ENCODE results near the gene ZNF594. TPM values are rescaled to one million over a fixed set of nuclear protein-coding genes. Genes with fewer than 3 reads are reported as not detected.
A peak's percentile ranks its signal among the peaks of the same experiment; 100 is the strongest.

ZNF594 gene
- total RNA-seq, 2 experiments from 2014 or later = 2.2 to 3.1 TPM

DNA sequence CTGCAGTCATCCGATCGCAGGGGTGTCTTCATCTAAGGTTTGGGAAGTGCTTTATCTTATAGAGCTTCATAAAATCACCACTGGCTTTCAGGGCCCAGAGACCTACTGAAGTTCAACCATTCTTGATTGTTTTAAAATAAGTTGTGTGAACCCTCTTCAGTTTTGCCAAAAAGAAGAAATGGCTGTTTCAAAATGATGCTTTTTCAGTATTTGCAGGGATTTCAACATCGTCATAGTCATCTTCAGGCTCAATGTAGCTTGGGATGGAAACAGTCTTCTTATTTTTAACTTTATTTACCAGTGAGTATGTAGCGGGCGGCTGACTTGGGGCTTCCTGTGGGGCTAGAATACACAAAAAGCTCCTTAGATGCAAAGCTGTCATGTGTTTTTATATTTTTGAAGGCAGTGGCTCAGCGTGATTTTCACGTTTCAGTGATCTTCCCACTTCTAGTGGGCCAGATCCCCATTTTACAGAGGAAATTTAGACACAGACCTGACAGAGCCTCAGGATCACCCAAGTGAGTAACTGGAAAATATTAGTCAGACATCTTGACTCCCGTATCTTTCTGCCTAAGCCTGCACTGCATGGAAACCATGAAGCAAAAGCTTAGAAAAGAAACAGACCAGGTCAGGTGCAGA is 19.1 kb upstream of the ZNF594 start:
- H3K9me3 Mint-ChIP-seq = no peaks in the 10 kb centered on the region
- H3K4me3 Mint-ChIP-seq = no peak overlapping the region
- H3K4me3 ChIP-seq (ENCODE audit: low read length) = no peak overlapping the region
- peaks cover 11% of the 10 kb centered on the region for H3K4me1 Mint-ChIP-seq (ENCODE audit: low read depth)
- DNase-seq (no peak), ATAC-seq (ENCODE audit: poor library complexity) (no peak)
- CTCF ChIA-PET = no interaction called here
- no peak overlapping the region for H3K27ac ChIP-seq (ENCODE audit: low read depth in 1 of 2, low read length in 2 of 2)
- H3K36me3 ChIP-seq (ENCODE audit: insufficient read depth, low read length) = no peaks in the 10 kb centered on the region
- peak overlapping the region; percentile 42 for H3K27ac Mint-ChIP-seq
- intact Hi-C loops (cut with DNase I, micrococcal nuclease) = no loop called here
- H3K4me1 ChIP-seq (ENCODE audit: insufficient read depth, low read length) = no peaks in the 10 kb centered on the region
- peaks cover 17% of the 10 kb centered on the region for H3K36me3 Mint-ChIP-seq (ENCODE audit: low read depth)
- TF ChIP-seq, protein P1, sequence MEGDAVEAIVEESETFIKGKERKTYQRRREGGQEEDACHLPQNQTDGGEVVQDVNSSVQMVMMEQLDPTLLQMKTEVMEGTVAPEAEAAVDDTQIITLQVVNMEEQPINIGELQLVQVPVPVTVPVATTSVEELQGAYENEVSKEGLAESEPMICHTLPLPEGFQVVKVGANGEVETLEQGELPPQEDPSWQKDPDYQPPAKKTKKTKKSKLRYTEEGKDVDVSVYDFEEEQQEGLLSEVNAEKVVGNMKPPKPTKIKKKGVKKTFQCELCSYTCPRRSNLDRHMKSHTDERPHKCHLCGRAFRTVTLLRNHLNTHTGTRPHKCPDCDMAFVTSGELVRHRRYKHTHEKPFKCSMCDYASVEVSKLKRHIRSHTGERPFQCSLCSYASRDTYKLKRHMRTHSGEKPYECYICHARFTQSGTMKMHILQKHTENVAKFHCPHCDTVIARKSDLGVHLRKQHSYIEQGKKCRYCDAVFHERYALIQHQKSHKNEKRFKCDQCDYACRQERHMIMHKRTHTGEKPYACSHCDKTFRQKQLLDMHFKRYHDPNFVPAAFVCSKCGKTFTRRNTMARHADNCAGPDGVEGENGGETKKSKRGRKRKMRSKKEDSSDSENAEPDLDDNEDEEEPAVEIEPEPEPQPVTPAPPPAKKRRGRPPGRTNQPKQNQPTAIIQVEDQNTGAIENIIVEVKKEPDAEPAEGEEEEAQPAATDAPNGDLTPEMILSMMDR (IDR thresholded peaks at IDR 0.05) = no peak
- H3K27me3 ChIP-seq (ENCODE audit: control insufficient read depth in 1 of 2, insufficient read depth in 2 of 2, low read length in 2 of 2) = no peaks in the 10 kb centered on the region
- H3K27me3 Mint-ChIP-seq = no peaks in the 10 kb centered on the region
- POLR2A ChIA-PET = interaction anchor here (1.1 kb wide), 1 partner anchor 16 kb away, joined by 3 read pairs; no protein-coding TSS in a partner anchor
- no peaks in the 10 kb centered on the region for H3K9me3 ChIP-seq (ENCODE audit: control insufficient read depth in 1 of 2, insufficient read depth in 1 of 2, low read length in 2 of 2)

DNA sequence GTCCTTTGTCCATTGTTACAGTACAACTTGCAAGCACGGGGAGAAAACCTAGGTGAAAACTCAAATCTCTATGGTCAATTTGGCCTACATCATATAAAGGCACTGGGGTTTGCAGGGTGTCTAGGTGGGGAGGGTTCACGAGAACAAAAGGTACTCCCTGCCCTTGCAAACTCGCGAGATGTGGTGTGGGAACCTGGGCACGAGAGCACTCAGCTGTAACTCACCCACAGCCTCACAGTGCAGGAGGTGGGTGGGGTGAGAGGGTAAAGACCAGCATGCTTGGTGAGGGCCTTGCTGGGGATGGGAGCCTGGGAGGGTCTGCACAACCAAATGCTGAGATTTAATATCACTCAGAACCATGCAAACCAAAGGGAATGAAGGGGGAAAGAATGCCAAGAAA is 18.4 kb upstream of the ZNF594 start:
- TF ChIP-seq, protein P1 (IDR thresholded peaks at IDR 0.05) = no peak
- intact Hi-C loops (cut with DNase I, micrococcal nuclease) = no loop called here
- H3K36me3 Mint-ChIP-seq (ENCODE audit: low read depth) = peaks cover 16% of the 10 kb centered on the region
- DNase-seq (no peak), ATAC-seq (ENCODE audit: poor library complexity) (no peak)
- H3K4me1 ChIP-seq (ENCODE audit: insufficient read depth, low read length) = no peaks in the 10 kb centered on the region
- H3K4me3 ChIP-seq (ENCODE audit: low read length) = no peak overlapping the region
- H3K9me3 Mint-ChIP-seq = no peaks in the 10 kb centered on the region
- no peaks in the 10 kb centered on the region for H3K36me3 ChIP-seq (ENCODE audit: insufficient read depth, low read length)
- CTCF ChIA-PET = no interaction called here
- H3K4me3 Mint-ChIP-seq = no peak overlapping the region
- H3K27ac ChIP-seq (ENCODE audit: low read depth in 1 of 2, low read length in 2 of 2) = no peak overlapping the region
- H3K27ac Mint-ChIP-seq = no peak overlapping the region
- H3K27me3 ChIP-seq (ENCODE audit: control insufficient read depth in 1 of 2, insufficient read depth in 2 of 2, low read length in 2 of 2) = no peaks in the 10 kb centered on the region
- H3K27me3 Mint-ChIP-seq = no peaks in the 10 kb centered on the region
- POLR2A ChIA-PET = no interaction called here
- H3K9me3 ChIP-seq (ENCODE audit: control insufficient read depth in 1 of 2, insufficient read depth in 1 of 2, low read length in 2 of 2) = no peaks in the 10 kb centered on the region
- peaks cover 11% of the 10 kb centered on the region for H3K4me1 Mint-ChIP-seq (ENCODE audit: low read depth)

DNA sequence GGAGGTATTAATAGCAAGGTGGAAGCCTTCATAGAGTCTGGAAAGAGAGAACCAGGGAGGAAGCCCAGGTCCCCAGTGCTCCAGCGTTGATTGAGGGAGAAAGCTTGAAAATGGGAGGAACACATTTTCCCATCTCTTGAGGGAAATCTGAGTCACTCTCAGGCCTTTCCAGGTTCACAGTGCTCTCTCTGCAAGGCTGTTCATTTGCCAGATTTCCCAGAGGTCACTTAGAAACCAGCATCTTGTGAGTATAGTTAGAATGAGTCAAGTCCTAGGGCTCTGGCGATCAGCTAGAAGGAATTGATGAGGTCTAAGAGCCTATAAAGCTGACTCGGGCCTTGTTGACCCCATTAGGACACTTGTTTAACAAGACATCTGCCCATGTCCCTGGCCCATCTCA is 17.7 kb upstream of the ZNF594 start:
- Mint-ChIP-seq H3K27me3 (no peaks in the 10 kb centered on the region), H3K36me3 (ENCODE audit: low read depth) (peaks cover 11% of the 10 kb centered on the region), H3K4me3 (no peak overlapping the region), H3K9me3 (no peaks in the 10 kb centered on the region), H3K27ac (no peak overlapping the region), H3K4me1 (ENCODE audit: low read depth) (peaks cover 11% of the 10 kb centered on the region)
- H3K36me3 ChIP-seq (ENCODE audit: insufficient read depth, low read length) = no peaks in the 10 kb centered on the region
- POLR2A ChIA-PET = no interaction called here
- no peaks in the 10 kb centered on the region for H3K9me3 ChIP-seq (ENCODE audit: control insufficient read depth in 1 of 2, insufficient read depth in 1 of 2, low read length in 2 of 2)
- H3K27me3 ChIP-seq (ENCODE audit: control insufficient read depth in 1 of 2, insufficient read depth in 2 of 2, low read length in 2 of 2) = no peaks in the 10 kb centered on the region
- no peaks in the 10 kb centered on the region for H3K4me1 ChIP-seq (ENCODE audit: insufficient read depth, low read length)
- no peak overlapping the region for H3K27ac ChIP-seq (ENCODE audit: low read depth in 1 of 2, low read length in 2 of 2)
- intact Hi-C loops (cut with DNase I, micrococcal nuclease) = no loop called here
- ATAC-seq (ENCODE audit: poor library complexity) = no peak
- TF ChIP-seq, protein P1 (IDR thresholded peaks at IDR 0.05) = no peak
- CTCF ChIA-PET = no interaction called here
- DNase-seq = no peak
- no peak overlapping the region for H3K4me3 ChIP-seq (ENCODE audit: low read length)
